CD4-positive, alpha-beta T cell (primary cell): ENCODE data around the gene EP400. TPM values are rescaled to one million over a fixed set of nuclear protein-coding genes. Genes with fewer than 3 reads are reported as not detected.

Experiments used
- ATAC-seq: fragments of 200-7000 bp; cut with Tn5 transposase; one replicate; pipeline ENCODE4 v1.10.0; 2022; ENCODE audit warnings: mild to moderate bottlenecking; ENCODE audit not compliant: poor library complexity
- CTCF ChIA-PET: fragments of 350-600 bp; sonication (Branson Sonifier 250); formaldehyde crosslinking; loops from one replicate; lab custom pipeline; 2021; ENCODE audit warnings: antibody characterized with exemption, inconsistent platforms; lab: Charles Lee
- POLR2A ChIA-PET: fragments of 350-600 bp; sonication (Branson Sonifier 250); formaldehyde crosslinking; loops from one replicate; lab custom pipeline; 2021; ENCODE audit warnings: antibody characterized with exemption, inconsistent platforms; lab: Charles Lee
- DNase-seq, 14 experiments: peaks; one replicate each; pipeline ENCODE4 v3.0.0-alpha.2; 2013 to 2020; ENCODE audit warnings: mixed read lengths in 2 of 14
- H3K27ac ChIP-seq, 2 donors: one replicate each; pipeline versions ENCODE4 v1.5.1 to v1.7.0; 2013; ENCODE audit warnings: low read length in 2 of 2, low read depth in 1 of 2, mild to moderate bottlenecking in 1 of 2
- H3K27me3 ChIP-seq, 2 experiments: 1 replicate in 1 of 2; 2 replicates in 1 of 2; pipeline versions ENCODE4 v1.6.1 to v1.7.0; 2013; ENCODE audit warnings: low read length in 2 of 2, control low read depth in 1 of 2, mild to moderate bottlenecking in 1 of 2, moderate library complexity in 1 of 2; ENCODE audit not compliant: insufficient read depth in 2 of 2, control insufficient read depth in 1 of 2
- H3K36me3 ChIP-seq: one replicate; pipeline ENCODE4 v1.6.1; 2013; ENCODE audit warnings: low read length, control low read depth; ENCODE audit not compliant: insufficient read depth
- H3K4me1 ChIP-seq: one replicate; pipeline ENCODE4 v1.6.1; 2013; ENCODE audit warnings: low read length, control low read depth; ENCODE audit not compliant: insufficient read depth
- H3K4me3 ChIP-seq: one replicate; pipeline ENCODE4 v1.5.1; 2013; ENCODE audit warnings: mild to moderate bottlenecking, low read length, moderate library complexity
- H3K9me3 ChIP-seq, 2 experiments: 1 replicate in 1 of 2; 2 replicates in 1 of 2; pipeline versions ENCODE4 v1.6.1 to v1.7.0; 2013; ENCODE audit warnings: low read length in 2 of 2, mild to moderate bottlenecking in 2 of 2, control low read depth in 1 of 2, moderate library complexity in 1 of 2; ENCODE audit not compliant: control insufficient read depth in 1 of 2, insufficient read depth in 1 of 2
- H3K27ac Mint-ChIP-seq: one replicate; pipeline ENCODE4 v1.8.0; 2020; ENCODE audit warnings: mixed read lengths
- H3K27me3 Mint-ChIP-seq: one replicate; pipeline ENCODE4 v1.8.0; 2021; ENCODE audit warnings: mixed read lengths
- H3K36me3 Mint-ChIP-seq: one replicate; pipeline ENCODE4 v1.8.0; 2021; ENCODE audit warnings: low read depth, mixed read lengths
- H3K4me1 Mint-ChIP-seq: one replicate; pipeline ENCODE4 v1.8.0; 2021; ENCODE audit warnings: low read depth, mixed read lengths
- H3K4me3 Mint-ChIP-seq: one replicate; pipeline ENCODE4 v1.8.0; 2020; ENCODE audit warnings: mild to moderate bottlenecking, mixed read lengths
- H3K9me3 Mint-ChIP-seq: one replicate; pipeline ENCODE4 v1.8.0; 2020; ENCODE audit warnings: mixed read lengths
- intact Hi-C, 2 experiments: fragments of 100-400 bp; cut with DNase I in 1 of 2; cut with micrococcal nuclease in 1 of 2; formaldehyde crosslinking; loops; one replicate each; pipeline versions ENCODE4 v1.15.1 to v1.9.0; 2023 to 2025; cut with DNase I, micrococcal nuclease
- total RNA-seq, 174 experiments: library from RNA in 2 of 174; stranded (reverse) in 2 of 174; gene quantifications; one replicate each; pipeline ENCODE4 v1.2.3 and lab custom pipeline; 2021 to 2026
- TF ChIP-seq, protein P1 (sequence below): fragments of 200-600 bp; IDR thresholded peaks from one replicate; pipeline ENCODE4 v1.8.0; 2022; ENCODE audit warnings: antibody characterized with exemption, mild to moderate bottlenecking

Gene EP400
- total RNA-seq, 2 experiments from 2014 or later: 56.4 to 56.5 TPM

- CTCF ChIA-PET: no interaction called here
- peaks cover 36% of the 10 kb centered on the region for H3K36me3 ChIP-seq
- peaks cover 24% of the 10 kb centered on the region for H3K36me3 Mint-ChIP-seq
- H3K27ac ChIP-seq: no peak overlapping the region
- no peaks in the 10 kb centered on the region for H3K27me3 ChIP-seq
- H3K9me3 ChIP-seq: no peaks in the 10 kb centered on the region
- no peaks in the 10 kb centered on the region for H3K4me1 ChIP-seq
- TF ChIP-seq, protein P1, sequence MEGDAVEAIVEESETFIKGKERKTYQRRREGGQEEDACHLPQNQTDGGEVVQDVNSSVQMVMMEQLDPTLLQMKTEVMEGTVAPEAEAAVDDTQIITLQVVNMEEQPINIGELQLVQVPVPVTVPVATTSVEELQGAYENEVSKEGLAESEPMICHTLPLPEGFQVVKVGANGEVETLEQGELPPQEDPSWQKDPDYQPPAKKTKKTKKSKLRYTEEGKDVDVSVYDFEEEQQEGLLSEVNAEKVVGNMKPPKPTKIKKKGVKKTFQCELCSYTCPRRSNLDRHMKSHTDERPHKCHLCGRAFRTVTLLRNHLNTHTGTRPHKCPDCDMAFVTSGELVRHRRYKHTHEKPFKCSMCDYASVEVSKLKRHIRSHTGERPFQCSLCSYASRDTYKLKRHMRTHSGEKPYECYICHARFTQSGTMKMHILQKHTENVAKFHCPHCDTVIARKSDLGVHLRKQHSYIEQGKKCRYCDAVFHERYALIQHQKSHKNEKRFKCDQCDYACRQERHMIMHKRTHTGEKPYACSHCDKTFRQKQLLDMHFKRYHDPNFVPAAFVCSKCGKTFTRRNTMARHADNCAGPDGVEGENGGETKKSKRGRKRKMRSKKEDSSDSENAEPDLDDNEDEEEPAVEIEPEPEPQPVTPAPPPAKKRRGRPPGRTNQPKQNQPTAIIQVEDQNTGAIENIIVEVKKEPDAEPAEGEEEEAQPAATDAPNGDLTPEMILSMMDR: no peak
- ATAC-seq: no peak
- no peaks in the 10 kb centered on the region for H3K9me3 Mint-ChIP-seq
- no peaks in the 10 kb centered on the region for H3K27me3 Mint-ChIP-seq
- POLR2A ChIA-PET: no interaction called here
- H3K4me3 ChIP-seq: no peak overlapping the region
- no peak for DNase-seq
- H3K27ac Mint-ChIP-seq: no peak overlapping the region
- H3K4me3 Mint-ChIP-seq: no peak overlapping the region
- no peaks in the 10 kb centered on the region for H3K4me1 Mint-ChIP-seq
- intact Hi-C loops: no loop called here
Observed at GRCh38 chr12:131919051-131919347, 30.7 kb upstream of the EP400 start.

DNA sequence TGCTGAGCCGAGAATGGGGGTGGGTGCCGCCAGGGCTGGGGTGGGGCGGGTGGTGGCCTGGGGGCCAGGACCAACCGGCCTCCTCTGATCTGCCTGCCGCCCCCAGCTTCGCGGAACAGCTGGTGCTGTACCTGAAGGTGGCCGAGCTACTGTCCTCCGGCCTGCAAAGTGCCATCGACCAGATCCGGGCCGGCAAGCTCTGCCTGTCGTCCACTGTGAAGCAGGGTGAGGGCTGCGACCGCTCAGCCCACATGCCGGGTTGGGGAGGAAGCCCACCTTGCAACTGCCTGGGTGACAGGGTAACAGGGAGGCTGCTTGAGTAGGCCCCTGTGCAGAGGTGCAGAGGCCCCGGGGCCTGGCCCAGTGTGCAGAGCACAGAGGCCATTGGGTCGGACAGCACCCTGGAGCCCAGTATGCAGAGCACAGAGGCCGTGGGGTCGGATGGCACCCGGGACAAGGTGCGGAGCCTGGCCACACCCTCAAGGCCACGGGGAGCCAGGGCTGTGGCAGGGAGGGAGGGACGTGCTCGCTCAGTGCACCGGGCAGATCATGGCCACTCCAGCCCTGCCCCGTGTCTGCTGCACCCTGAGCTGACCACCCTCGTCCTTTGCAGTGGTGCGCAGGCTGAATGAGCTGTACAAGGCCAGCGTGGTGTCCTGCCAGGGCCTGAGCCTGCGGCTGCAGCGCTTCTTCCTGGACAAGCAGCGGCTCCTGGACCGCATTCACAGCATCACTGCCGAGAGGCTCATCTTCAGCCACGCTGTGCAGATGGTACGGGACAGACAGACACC lies 30.2 kb upstream of the EP400 start:
- peaks cover 3% of the 10 kb centered on the region for H3K4me1 Mint-ChIP-seq
- no peaks in the 10 kb centered on the region for H3K9me3 Mint-ChIP-seq
- peaks cover 20% of the 10 kb centered on the region for H3K36me3 Mint-ChIP-seq
- ChIA-PET CTCF (no interaction called here), POLR2A (no interaction called here)
- DNase-seq (no peak), ATAC-seq (no peak)
- no peaks in the 10 kb centered on the region for H3K27me3 Mint-ChIP-seq
- H3K27ac Mint-ChIP-seq: no peak overlapping the region
- Histone ChIP-seq H3K4me3 (no peak overlapping the region), H3K27ac (no peak overlapping the region), H3K36me3 (peaks cover 30% of the 10 kb centered on the region), H3K27me3 (no peaks in the 10 kb centered on the region), H3K9me3 (no peaks in the 10 kb centered on the region), H3K4me1 (no peaks in the 10 kb centered on the region)
- intact Hi-C loops: no loop called here
- H3K4me3 Mint-ChIP-seq: no peak overlapping the region
- TF ChIP-seq, protein P1: no peak

DNA sequence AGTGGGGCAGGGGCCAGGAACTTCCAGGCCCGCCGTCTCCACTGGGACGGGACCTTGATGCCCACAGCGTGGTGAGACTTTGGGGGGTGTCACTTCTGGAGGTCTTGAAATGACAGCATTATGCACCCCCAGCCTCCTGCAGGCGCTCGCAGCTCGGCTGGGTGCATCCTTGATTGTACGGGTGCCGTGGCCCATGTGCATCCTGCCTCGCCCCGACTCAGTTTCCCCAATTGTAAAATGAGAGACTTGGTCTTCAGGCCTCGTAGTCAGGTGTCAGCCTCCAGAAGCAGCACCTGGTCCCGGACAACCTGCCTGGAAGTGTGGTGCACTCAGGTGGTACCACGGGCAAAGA lies 29.6 kb upstream of the EP400 start:
- H3K36me3 ChIP-seq: peaks cover 25% of the 10 kb centered on the region

More for the DNA sequence above, 29.6 kb upstream of the EP400 start:
- ChIA-PET POLR2A (interaction anchor here (1.8 kb wide), 1 partner anchor 10 kb away, joined by 4 read pairs; no protein-coding TSS in a partner anchor), CTCF (interaction anchor here (0.7 kb wide), 1 partner anchor 19 kb away, joined by 3 read pairs; no protein-coding TSS in a partner anchor)
- no peaks in the 10 kb centered on the region for H3K9me3 Mint-ChIP-seq
- intact Hi-C loops: no loop called here
- no peak overlapping the region for H3K27ac Mint-ChIP-seq
- H3K4me3 ChIP-seq: no peak overlapping the region
- TF ChIP-seq, protein P1: no peak
- H3K4me1 ChIP-seq: no peaks in the 10 kb centered on the region
- peaks cover 14% of the 10 kb centered on the region for H3K36me3 Mint-ChIP-seq
- H3K27me3 ChIP-seq: no peaks in the 10 kb centered on the region
- no peak for DNase-seq
- no peak overlapping the region for H3K27ac ChIP-seq
- no peak for ATAC-seq
- H3K4me3 Mint-ChIP-seq: no peak overlapping the region
- no peaks in the 10 kb centered on the region for H3K27me3 Mint-ChIP-seq
- peaks cover 7% of the 10 kb centered on the region for H3K4me1 Mint-ChIP-seq
- no peaks in the 10 kb centered on the region for H3K9me3 ChIP-seq
